ES-I3 (cell line): ENCODE data around the gene MAPKAP1.

Source experiments
- H3K36me3 ChIP-seq: 2 replicates; pipeline ENCODE4 v1.6.1; 2013; ENCODE audit warnings: mild to moderate bottlenecking, low read length, control low read depth, moderate library complexity; ENCODE audit not compliant: insufficient read depth
- H3K4me1 ChIP-seq: 2 replicates; pipeline ENCODE4 v1.6.1; 2013; ENCODE audit warnings: mild to moderate bottlenecking, control low read depth, low read length; ENCODE audit not compliant: insufficient read depth
- H3K9ac ChIP-seq: 2 replicates; pipeline ENCODE4 v1.6.1; 2013; ENCODE audit warnings: low read depth, mild to moderate bottlenecking, low read length, moderate library complexity
- H3K9me3 ChIP-seq: 2 replicates; pipeline ENCODE4 v1.6.1; 2013; ENCODE audit warnings: mild to moderate bottlenecking, low read length, moderate library complexity; ENCODE audit not compliant: control insufficient read depth, insufficient read depth

Gene MAPKAP1

GRCh38 chr9:125446561-125447094, 260.4 kb downstream of the MAPKAP1 start:
- Histone ChIP-seq H3K9ac (no peak overlapping the region), H3K36me3 (peaks cover 2% of the 10 kb centered on the region), H3K9me3 (no peaks in the 10 kb centered on the region), H3K4me1 (peaks cover 3% of the 10 kb centered on the region; the same call in 1 of the 2 replicates)

GRCh38 chr9:125444956-125445506, 262.0 kb downstream of the MAPKAP1 start:
- H3K36me3 ChIP-seq = peaks cover 5% of the 10 kb centered on the region; the same call in 1 of the 2 replicates
- H3K9ac ChIP-seq = no peak overlapping the region
- H3K4me1 ChIP-seq = peaks cover 3% of the 10 kb centered on the region; the same call in 1 of the 2 replicates
- H3K9me3 ChIP-seq = no peaks in the 10 kb centered on the region

- Histone ChIP-seq H3K9ac (no peak overlapping the region), H3K36me3 (peaks cover 5% of the 10 kb centered on the region; the same call in 1 of the 2 replicates), H3K4me1 (peaks cover 3% of the 10 kb centered on the region; the same call in 1 of the 2 replicates), H3K9me3 (no peaks in the 10 kb centered on the region)
These were observed 262.8 kb downstream of the MAPKAP1 start for GRCh38 chr9:125444166-125444565.

GRCh38 chr9:125443367-125443766, 263.6 kb downstream of the MAPKAP1 start:
- Histone ChIP-seq H3K9me3 (no peaks in the 10 kb centered on the region), H3K9ac (no peak overlapping the region)

GRCh38 chr9:125442452-125442851, 264.6 kb downstream of the MAPKAP1 start:
- 0 out of 2 replicates have a peak, but pooled peaks cover 3% of the 10 kb centered on the region for H3K36me3 ChIP-seq
- H3K9me3 ChIP-seq = no peaks in the 10 kb centered on the region
- H3K9ac ChIP-seq = no peak overlapping the region
- H3K4me1 ChIP-seq = peaks cover 3% of the 10 kb centered on the region; the same call in 1 of the 2 replicates

More at GRCh38 chr9:125443367-125443766, 263.6 kb downstream of the MAPKAP1 start:
- H3K4me1 ChIP-seq = peaks cover 3% of the 10 kb centered on the region; the same call in 1 of the 2 replicates
- peaks cover 5% of the 10 kb centered on the region; the same call in 1 of the 2 replicates for H3K36me3 ChIP-seq

- Histone ChIP-seq H3K9ac (no peak overlapping the region), H3K36me3 (0 out of 2 replicates have a peak, but pooled peaks cover 3% of the 10 kb centered on the region), H3K9me3 (no peaks in the 10 kb centered on the region), H3K4me1 (no peaks in the 10 kb centered on the region)
These were observed 266.6 kb downstream of the MAPKAP1 start for GRCh38 chr9:125440411-125440810.

- no peaks in the 10 kb centered on the region for H3K4me1 ChIP-seq
- no peaks in the 10 kb centered on the region for H3K9me3 ChIP-seq
- 0 out of 2 replicates have a peak, but pooled peaks cover 3% of the 10 kb centered on the region for H3K36me3 ChIP-seq
- no peak overlapping the region for H3K9ac ChIP-seq
These were observed 267.4 kb downstream of the MAPKAP1 start for GRCh38 chr9:125439434-125440272.

- Histone ChIP-seq H3K9ac (no peak overlapping the region), H3K36me3 (0 out of 2 replicates have a peak, but pooled peaks cover 3% of the 10 kb centered on the region), H3K9me3 (no peaks in the 10 kb centered on the region), H3K4me1 (no peaks in the 10 kb centered on the region)
These were observed 268.2 kb downstream of the MAPKAP1 start for GRCh38 chr9:125438506-125439433.

GRCh38 chr9:125437771-125438221, 269.2 kb downstream of the MAPKAP1 start:
- Histone ChIP-seq H3K9ac (no peak overlapping the region), H3K9me3 (no peaks in the 10 kb centered on the region), H3K36me3 (0 out of 2 replicates have a peak, but pooled peaks cover 3% of the 10 kb centered on the region), H3K4me1 (peaks cover under 1% of the 10 kb centered on the region; the same call in 1 of the 2 replicates)

- Histone ChIP-seq H3K9me3 (no peaks in the 10 kb centered on the region), H3K4me1 (peaks cover 3% of the 10 kb centered on the region; the same call in 1 of the 2 replicates), H3K9ac (no peak overlapping the region), H3K36me3 (0 out of 2 replicates have a peak, but pooled peaks cover 3% of the 10 kb centered on the region)
These were observed 270.2 kb downstream of the MAPKAP1 start for GRCh38 chr9:125436613-125437443.

- Histone ChIP-seq H3K4me1 (peaks cover 3% of the 10 kb centered on the region; the same call in 1 of the 2 replicates), H3K9me3 (no peaks in the 10 kb centered on the region), H3K9ac (no peak overlapping the region), H3K36me3 (0 out of 2 replicates have a peak, but pooled peaks cover 2% of the 10 kb centered on the region)
These were observed 271.0 kb downstream of the MAPKAP1 start for GRCh38 chr9:125435776-125436612.
